IMR-90 (cell line): ENCODE measurements around the gene EXOG. TPM values are rescaled to one million over a fixed set of nuclear protein-coding genes. Genes with fewer than 3 reads are reported as not detected.

ENCODE experiments used
- ATAC-seq: fragments of 200-7000 bp; cut with Tn5 transposase; 2 replicates; pipeline ENCODE4 v1.9.1; 2020; ENCODE audit warnings: low read depth, mild to moderate bottlenecking, moderate library complexity
- BruUV-seq: library from RNA; stranded (reverse); fragments of 400-500 nt; replicated peaks from 2 replicates; lab custom pipeline; 2021; lab: Mats Ljungman, UMichigan
- CTCF ChIA-PET: fragments of 300-600 bp; formaldehyde crosslinking; extraction: SDS; loops from one replicate; lab custom pipeline; 2021; ENCODE audit warnings: antibody characterized with exemption; lab: Yijun Ruan, JAX
- POLR2A ChIA-PET: fragments of 300-600 bp; sonication (Branson Sonifier 250); formaldehyde crosslinking; loops from one replicate; lab custom pipeline; 2022; ENCODE audit warnings: antibody characterized with exemption; ENCODE audit not compliant: unreplicated experiment; lab: Charles Lee
- DNase-seq: peaks from one replicate; pipeline ENCODE4 v3.0.0; 2013
- H2AFZ ChIP-seq: replicated peaks from 2 replicates; pipeline ENCODE3; 2013; ENCODE audit warnings: low read length, mild to moderate bottlenecking; ENCODE audit not compliant: poor library complexity
- H2AK5ac ChIP-seq: 2 replicates; pipeline ENCODE4 v1.6.1; 2013; ENCODE audit warnings: low read depth, low read length, inconsistent platforms
- H2AK9ac ChIP-seq: replicated peaks from 2 replicates; pipeline ENCODE3; 2013; ENCODE audit warnings: mild to moderate bottlenecking, low read depth, low read length, moderate library complexity; ENCODE audit not compliant: poor library complexity
- H2BK120ac ChIP-seq: 2 replicates; pipeline ENCODE4 v1.6.1; 2013; ENCODE audit warnings: low read depth, low read length, inconsistent platforms
- H2BK15ac ChIP-seq: 3 replicates; pipeline ENCODE4 v1.6.1; 2013; ENCODE audit warnings: low read depth, low read length, inconsistent platforms
- H2BK20ac ChIP-seq: 2 replicates; pipeline ENCODE4 v1.6.1; 2013; ENCODE audit warnings: low read depth, mild to moderate bottlenecking, inconsistent platforms, low read length, moderate library complexity
- H2BK5ac ChIP-seq: 2 replicates; pipeline ENCODE4 v1.6.1; 2013; ENCODE audit warnings: mild to moderate bottlenecking, low read depth, low read length, inconsistent platforms; ENCODE audit not compliant: poor library complexity, severe bottlenecking
- H3K14ac ChIP-seq: replicated peaks from 2 replicates; pipeline ENCODE4 v1.6.1; 2013; ENCODE audit warnings: low read depth, low read length, inconsistent platforms
- H3K18ac ChIP-seq: 2 replicates; pipeline ENCODE4 v1.6.1; 2013; ENCODE audit warnings: low read depth, low read length, control low read depth
- H3K23ac ChIP-seq: 2 replicates; pipeline ENCODE4 v1.6.1; 2013; ENCODE audit warnings: low read depth, low read length, inconsistent platforms
- H3K27ac ChIP-seq: 2 replicates; pipeline ENCODE4 v1.5.1; 2013; ENCODE audit warnings: mild to moderate bottlenecking, control low read depth, low read length; ENCODE audit not compliant: insufficient read depth
- H3K27me3 ChIP-seq: 2 replicates; pipeline ENCODE4 v1.6.1; 2013; ENCODE audit warnings: low read length; ENCODE audit not compliant: control insufficient read depth, insufficient read depth
- H3K36me3 ChIP-seq: 2 replicates; pipeline ENCODE4 v1.6.1; 2013; ENCODE audit warnings: low read length, mixed read lengths; ENCODE audit not compliant: control insufficient read depth, insufficient read depth
- H3K4ac ChIP-seq: 2 replicates; pipeline ENCODE4 v1.6.1; 2013; ENCODE audit warnings: low read depth, low read length, inconsistent platforms
- H3K4me1 ChIP-seq: 2 replicates; pipeline ENCODE4 v1.6.1; 2013; ENCODE audit warnings: low read length, mixed read lengths; ENCODE audit not compliant: control insufficient read depth, insufficient read depth
- H3K4me2 ChIP-seq: 2 replicates; pipeline ENCODE4 v1.6.1; 2013; ENCODE audit warnings: low read depth, mild to moderate bottlenecking, control low read depth, low read length, moderate library complexity
- H3K4me3 ChIP-seq: 2 replicates; pipeline ENCODE4 v1.5.1; 2013; ENCODE audit warnings: low read depth, mild to moderate bottlenecking, control low read depth, low read length, moderate library complexity; ENCODE audit not compliant: insufficient read depth
- H3K56ac ChIP-seq: 2 replicates; pipeline ENCODE4 v1.6.1; 2013; ENCODE audit warnings: low read length, inconsistent platforms; ENCODE audit not compliant: insufficient read depth; ENCODE audit errors: extremely low read depth
- H3K79me1 ChIP-seq, 2 experiments: 2 replicates each; pipeline ENCODE4 v1.6.1; 2013; ENCODE audit warnings: low read length in 2 of 2, inconsistent platforms in 1 of 2, low read depth in 1 of 2
- H3K9ac ChIP-seq: 2 replicates; pipeline ENCODE4 v1.6.1; 2013; ENCODE audit warnings: low read depth, low read length, control low read depth
- H3K9me1 ChIP-seq: 2 replicates; pipeline ENCODE4 v1.6.1; 2013; ENCODE audit warnings: low read length, inconsistent platforms; ENCODE audit not compliant: insufficient read depth
- H3K9me3 ChIP-seq: 2 replicates; pipeline ENCODE4 v1.6.1; 2013; ENCODE audit warnings: low read length; ENCODE audit not compliant: control insufficient read depth, insufficient read depth
- H4K20me1 ChIP-seq: 2 replicates; pipeline ENCODE4 v1.6.1; 2013; ENCODE audit warnings: low read length, inconsistent platforms; ENCODE audit not compliant: insufficient read depth
- H4K5ac ChIP-seq: 2 replicates; pipeline ENCODE4 v1.6.1; 2013; ENCODE audit warnings: mild to moderate bottlenecking, low read depth, low read length, control low read depth
- H4K8ac ChIP-seq, 2 experiments: 2 replicates each; pipeline ENCODE4 v1.6.1; 2013; ENCODE audit warnings: low read depth in 2 of 2, low read length in 2 of 2, control low read depth in 1 of 2, inconsistent platforms in 1 of 2
- H4K91ac ChIP-seq: 2 replicates; pipeline ENCODE4 v1.6.1; 2013; ENCODE audit warnings: low read depth, low read length, inconsistent platforms; ENCODE audit not compliant: insufficient read depth
- BHLHE40 ChIP-seq: fragments of 150-350 bp; IDR thresholded peaks from 2 replicates; pipeline ENCODE4 v1.6.1; 2016; ENCODE audit warnings: mild to moderate bottlenecking, low read depth, low read length
- MAFK ChIP-seq: IDR thresholded peaks from 2 replicates; pipeline ENCODE4 v1.6.1; 2012; ENCODE audit warnings: low read depth, low read length, improper control_type of control experiment
- MAZ ChIP-seq: IDR thresholded peaks from 2 replicates; pipeline ENCODE4 v1.6.1; 2012; ENCODE audit warnings: low read depth, mild to moderate bottlenecking, low read length, improper control_type of control experiment, moderate library complexity, borderline replicate concordance
- RAD21 ChIP-seq: IDR thresholded peaks from 2 replicates; pipeline ENCODE4 v1.6.1; 2012; ENCODE audit warnings: low read length, improper control_type of control experiment
- RCOR1 ChIP-seq: IDR thresholded peaks from 2 replicates; pipeline ENCODE4 v1.6.1; 2012; ENCODE audit warnings: mild to moderate bottlenecking, low read length, improper control_type of control experiment; ENCODE audit not compliant: insufficient replicate concordance
- SMC3 ChIP-seq: fragments of 150-350 bp; IDR thresholded peaks from 2 replicates; pipeline ENCODE4 v1.6.1; 2016; ENCODE audit warnings: low read depth, mild to moderate bottlenecking, antibody characterized with exemption, low read length, moderate library complexity
- WGBS, 2 experiments: methylation state at CpG; one replicate each; pipeline versions ENCODE4 v1.1.5 to v1.1.7; 2013; ENCODE audit warnings: missing lambda C conversion rate in 2 of 2; ENCODE audit not compliant: insufficient read length in 1 of 2; ENCODE audit errors: extremely low coverage in 2 of 2; 5-methylcytosine and 5-hydroxymethylcytosine counted together
- dilution Hi-C: fragments of 300-500 bp; cut with HindIII; formaldehyde crosslinking; loops from one replicate; pipeline ENCODE4 v1.14.3; 2018; ENCODE audit warnings: low sequenced_read_pairs; ENCODE audit not compliant: unreplicated experiment
- in situ Hi-C: fragments of 300-500 bp; cut with MboI; formaldehyde crosslinking; loops from 3 replicates; pipeline ENCODE4 v1.14.3; 2019; ENCODE audit warnings: low sequenced_read_pairs, inconsistent platforms, mixed read lengths
- intact Hi-C: fragments of 100-400 bp; cut with micrococcal nuclease; formaldehyde crosslinking; loops from 2 replicates; pipeline ENCODE4 v1.10.0; 2022
- polyA plus RNA-seq, 3 experiments: library from polyadenylated mRNA; depleted of rRNA; stranded (reverse); fragments of >200 nt; gene quantifications; 2 replicates each; pipeline ENCODE4 v1.2.3, GENCODE V29; 2012; ENCODE audit warnings: low replicate concordance in 1 of 3
- total RNA-seq: library from RNA; depleted of rRNA; stranded (reverse); fragments of >200 nt; gene quantifications from 2 replicates; pipeline ENCODE4 v1.2.3, GENCODE V29; 2012
- TF ChIP-seq, protein P1 (sequence below): fragments of 150-350 bp; IDR thresholded peaks from 2 replicates; pipeline ENCODE4 v1.6.1; 2016; ENCODE audit warnings: low read depth, mild to moderate bottlenecking, low read length, moderate library complexity, borderline replicate concordance

The EXOG gene
- total and polyA plus RNA-seq, 2 of the 4 experiments (the other 2 are of a cell fraction), result 10.2 to 15.0 TPM

DNA sequence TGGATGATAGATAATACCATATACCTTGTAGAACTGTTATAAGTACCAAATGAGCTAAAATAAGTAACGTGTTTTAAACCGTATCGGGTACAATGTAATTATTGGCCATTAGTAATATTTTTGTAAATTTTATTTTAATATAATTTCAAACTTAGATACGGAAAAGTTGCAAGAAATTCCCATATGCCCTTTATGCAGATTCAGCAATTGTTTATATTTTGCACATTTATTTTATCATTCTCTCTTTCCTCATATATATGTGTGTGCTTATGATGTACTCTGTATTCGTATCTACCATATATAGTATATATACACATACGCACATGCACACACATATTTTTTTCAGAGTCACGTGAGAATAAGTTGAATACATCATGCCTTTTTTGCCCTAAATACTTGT is 38.5 kb downstream of the EXOG start:
- Histone ChIP-seq H3K18ac (no peak overlapping the region), H4K8ac (no peak overlapping the region), H3K36me3 (peaks cover 2% of the 10 kb centered on the region), H3K9me1 (peaks cover 7% of the 10 kb centered on the region; the same call in 1 of the 2 replicates), H2BK5ac (no peak overlapping the region), H4K5ac (no peak overlapping the region), H3K9me3 (no peaks in the 10 kb centered on the region), H2BK20ac (no peak overlapping the region), H2BK120ac (no peak overlapping the region), H3K27me3 (no peaks in the 10 kb centered on the region), H3K4me3 (no peak overlapping the region), H3K4ac (no peak overlapping the region), H3K56ac (no peak overlapping the region), H3K4me1 (0 out of 2 replicates have a peak, but pooled peaks cover 2% of the 10 kb centered on the region), H3K4me2 (no peak overlapping the region), H2AK9ac (no peak overlapping the region), H3K9ac (no peak overlapping the region), H4K20me1 (no peaks in the 10 kb centered on the region), H3K23ac (no peak overlapping the region), H2AFZ (no peak overlapping the region), H2AK5ac (no peak overlapping the region), H4K91ac (no peak overlapping the region), H3K79me1 (no peaks in the 10 kb centered on the region; a peak in 1 of 4 replicates), H3K27ac (no peak overlapping the region), H3K14ac (no peak overlapping the region), H2BK15ac (no peak overlapping the region)
- DNase-seq, result no peak
- in situ Hi-C loops (loop anchor here (5.0 kb wide), 1 partner anchor 113 kb away; the partner anchor contains the start of gene SCN5A), intact Hi-C loops (no loop called here), dilution Hi-C loops (no loop called here)
- CTCF ChIA-PET, result no interaction called here
- POLR2A ChIA-PET, result no interaction called here
- no peak for ATAC-seq
- TF ChIP-seq RAD21 (no peak), MAFK (peak; percentile 56), RCOR1 (no peak), BHLHE40 (no peak), MAZ (no peak), SMC3 (no peak)
- TF ChIP-seq, protein P1, sequence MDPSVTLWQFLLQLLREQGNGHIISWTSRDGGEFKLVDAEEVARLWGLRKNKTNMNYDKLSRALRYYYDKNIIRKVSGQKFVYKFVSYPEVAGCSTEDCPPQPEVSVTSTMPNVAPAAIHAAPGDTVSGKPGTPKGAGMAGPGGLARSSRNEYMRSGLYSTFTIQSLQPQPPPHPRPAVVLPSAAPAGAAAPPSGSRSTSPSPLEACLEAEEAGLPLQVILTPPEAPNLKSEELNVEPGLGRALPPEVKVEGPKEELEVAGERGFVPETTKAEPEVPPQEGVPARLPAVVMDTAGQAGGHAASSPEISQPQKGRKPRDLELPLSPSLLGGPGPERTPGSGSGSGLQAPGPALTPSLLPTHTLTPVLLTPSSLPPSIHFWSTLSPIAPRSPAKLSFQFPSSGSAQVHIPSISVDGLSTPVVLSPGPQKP, result no peak
- no CpG with 5 or more reads among the region's 7 CpGs for WGBS, 2 experiments
- no TSS peak for BruUV-seq
